HepG2 (cell line): ENCODE results near the gene KPNA3. TPM values are rescaled to one million over a fixed set of nuclear protein-coding genes. Genes with fewer than 3 reads are reported as not detected.

Experiments
- ATF4 ChIP-seq, 2 experiments: fragments of 450-650 bp in 1 of 2; sonication (generic) in 1 of 2; formaldehyde crosslinking; IDR thresholded peaks; 2 replicates each; pipeline versions ENCODE4 v1.5.0 to v1.8.0; 2020 to 2022; ENCODE audit warnings: mild to moderate bottlenecking in 1 of 2, missing genetic modification reagents in 1 of 2
- BCL6 ChIP-seq: IDR thresholded peaks from 2 replicates; pipeline ENCODE4 v1.6.1; 2016; ENCODE audit warnings: missing genetic modification reagents, missing compliant biosample characterization
- CCDC6 ChIP-seq: sonication (generic); formaldehyde crosslinking; IDR thresholded peaks from 2 replicates; pipeline ENCODE4 v1.8.1; 2022; ENCODE audit warnings: mild to moderate bottlenecking, missing genetic modification reagents, moderate library complexity
- CENPX ChIP-seq: sonication (generic); formaldehyde crosslinking; IDR thresholded peaks from 2 replicates; pipeline ENCODE4 v1.9.0; 2021; ENCODE audit warnings: mild to moderate bottlenecking, missing genetic modification reagents, moderate library complexity
- HMG20A ChIP-seq: IDR thresholded peaks from 2 replicates; pipeline ENCODE4 v1.6.1; 2016; ENCODE audit warnings: borderline replicate concordance
- KDM5B ChIP-seq: sonication (generic); formaldehyde crosslinking; IDR thresholded peaks from 2 replicates; pipeline ENCODE4 v1.4.0; 2020; ENCODE audit warnings: missing genetic modification reagents, mild to moderate bottlenecking, borderline replicate concordance
- MXI1 ChIP-seq: IDR thresholded peaks from 3 replicates; pipeline ENCODE4 v1.6.1; 2012; ENCODE audit warnings: low read depth, low read length, inconsistent platforms, borderline replicate concordance
- NKX3-1 ChIP-seq: sonication (generic); formaldehyde crosslinking; IDR thresholded peaks from 2 replicates; pipeline ENCODE4 v1.5.0; 2020; ENCODE audit warnings: missing genetic modification reagents
- RBAK ChIP-seq: sonication (generic); formaldehyde crosslinking; IDR thresholded peaks from 2 replicates; pipeline ENCODE4 v1.5.1; 2020; ENCODE audit warnings: mild to moderate bottlenecking, missing genetic modification reagents
- SMAD1 ChIP-seq: sonication (generic); formaldehyde crosslinking; IDR thresholded peaks from 2 replicates; pipeline ENCODE4 v1.4.0; 2020; ENCODE audit warnings: missing genetic modification reagents, low read depth, mild to moderate bottlenecking, borderline replicate concordance
- TAF15 ChIP-seq: fragments of 200-400 bp; formaldehyde crosslinking; IDR thresholded peaks from one replicate; pipeline ENCODE4 v1.6.1; 2018; ENCODE audit warnings: mild to moderate bottlenecking, low read depth, low read length; ENCODE audit not compliant: poor library complexity, severe bottlenecking
- ZFP41 ChIP-seq: sonication (generic); formaldehyde crosslinking; IDR thresholded peaks from 2 replicates; pipeline ENCODE4 v1.4.0; 2020; ENCODE audit warnings: mild to moderate bottlenecking, missing genetic modification reagents, borderline replicate concordance
- ZFP62 ChIP-seq: sonication (generic); formaldehyde crosslinking; IDR thresholded peaks from 2 replicates; pipeline ENCODE4 v1.4.0; 2020; ENCODE audit warnings: missing genetic modification reagents
- ZKSCAN1 ChIP-seq: fragments of 150-350 bp; IDR thresholded peaks from 2 replicates; pipeline ENCODE4 v1.6.1; 2014; ENCODE audit warnings: low read length
- ZNF281 ChIP-seq: sonication (generic); formaldehyde crosslinking; IDR thresholded peaks from 2 replicates; pipeline ENCODE4 v1.4.0; 2020; ENCODE audit warnings: missing genetic modification reagents, borderline replicate concordance
- ZNF282 ChIP-seq: fragments of 450-650 bp; IDR thresholded peaks from 2 replicates; pipeline ENCODE4 v1.6.1; 2018; ENCODE audit not compliant: partially characterized antibody
- ZNF569 ChIP-seq: sonication (generic); formaldehyde crosslinking; IDR thresholded peaks from 2 replicates; pipeline ENCODE4 v1.5.0; 2020; ENCODE audit warnings: mild to moderate bottlenecking, missing genetic modification reagents, moderate library complexity, borderline replicate concordance
- ZNF574 ChIP-seq: sonication (generic); formaldehyde crosslinking; IDR thresholded peaks from 2 replicates; pipeline ENCODE4 v1.4.0; 2020; ENCODE audit warnings: missing genetic modification reagents
- ZNF577 ChIP-seq: sonication (generic); formaldehyde crosslinking; IDR thresholded peaks from 2 replicates; pipeline ENCODE4 v1.4.0; 2020; ENCODE audit warnings: mild to moderate bottlenecking, low read depth, missing genetic modification reagents, borderline replicate concordance
- ZNF720 ChIP-seq: sonication (generic); formaldehyde crosslinking; IDR thresholded peaks from 2 replicates; pipeline ENCODE4 v1.4.0; 2020; ENCODE audit warnings: missing genetic modification reagents
- ZNF784 ChIP-seq: sonication (generic); formaldehyde crosslinking; IDR thresholded peaks from 2 replicates; pipeline ENCODE4 v1.5.1; 2020; ENCODE audit warnings: missing genetic modification reagents, mild to moderate bottlenecking, borderline replicate concordance
- ZSCAN31 ChIP-seq: sonication (generic); formaldehyde crosslinking; IDR thresholded peaks from 2 replicates; pipeline ENCODE4 v1.5.0; 2020; ENCODE audit warnings: low read depth, mild to moderate bottlenecking, missing genetic modification reagents
- polyA plus RNA-seq, 8 experiments: library from polyadenylated mRNA; depleted of rRNA in 3 of 8; stranded (reverse) in 7 of 8; unstranded in 1 of 8; fragments of >200 nt; fragmentation: Illumina TruSeq in 4 of 8; extraction: Trizol in 4 of 8; gene quantifications; 2 replicates each; pipeline versions ENCODE4 v1.2.1 to v1.2.3, GENCODE V29; 2011 to 2016; ENCODE audit warnings: low read depth in 4 of 8, missing spikeins in 1 of 8, mixed read lengths in 1 of 8; ENCODE audit not compliant: insufficient read depth in 1 of 8
- total RNA-seq, 5 experiments: library from RNA; depleted of rRNA; stranded (reverse); fragments of >200 nt; fragmentation: Illumina TruSeq; extraction: Trizol; gene quantifications; 2 replicates each; pipeline ENCODE4 v1.2.3, GENCODE V29; 2016; ENCODE audit warnings: low read depth in 1 of 5

KPNA3 gene
- total and polyA plus RNA-seq, 2 of the 13 experiments (the other 11 are each of a cell fraction or from before 2014, with no cell fraction given), result 13.0 to 28.9 TPM

- TF ChIP-seq KDM5B (CRISPR knock-in tag) (peak; percentile 95), ZNF784 (peak; percentile 85; the same call in 1 of the 2 replicates), ZNF720 (CRISPR knock-in tag) (no peak), SMAD1 (CRISPR knock-in tag) (0 out of 2 replicates have a peak, but pooled peaks have one; percentile 66), ZNF577 (CRISPR knock-in tag) (no peak), ZNF282 (no peak), TAF15 (no peak), MXI1 (peak; percentile 89; the same call in 1 of the 3 replicates), HMG20A (CRISPR knock-in tag) (no peak; the same call in 1 of the 2 replicates), CCDC6 (CRISPR knock-in tag) (peak; percentile 77), ZSCAN31 (CRISPR knock-in tag) (peak; percentile 81), ATF4 (CRISPR knock-in tag; IDR thresholded peaks at IDR 0.05) (peak in 1 of 2 experiments; percentile 44; a peak in 1 of 4 replicates), CENPX (CRISPR knock-in tag) (no peak), ZNF574 (CRISPR knock-in tag) (peak; percentile 85), ZNF281 (CRISPR knock-in tag) (0 out of 2 replicates have a peak, but pooled peaks have one; percentile 34), ZFP41 (peak; percentile 90), ZKSCAN1 (no peak), ZNF569 (CRISPR knock-in tag) (no peak), BCL6 (CRISPR knock-in tag) (peak; percentile 55; the same call in 1 of the 2 replicates), RBAK (CRISPR knock-in tag) (no peak), NKX3-1 (peak; percentile 92), ZFP62 (CRISPR knock-in tag) (no peak)
Observed at GRCh38 chr13:49690995-49691784, 101.3 kb downstream of the KPNA3 start, which contains the start of gene EBPL (continued).
